T-helper 2 cell (primary cell): ENCODE results near the gene PTDSS2.

Source experiments
- DNase-seq, 5 experiments: peaks; one replicate each; pipeline versions ENCODE4 v3.0.0 to v3.0.0-alpha.2; 2012 to 2022

Gene PTDSS2

DNA sequence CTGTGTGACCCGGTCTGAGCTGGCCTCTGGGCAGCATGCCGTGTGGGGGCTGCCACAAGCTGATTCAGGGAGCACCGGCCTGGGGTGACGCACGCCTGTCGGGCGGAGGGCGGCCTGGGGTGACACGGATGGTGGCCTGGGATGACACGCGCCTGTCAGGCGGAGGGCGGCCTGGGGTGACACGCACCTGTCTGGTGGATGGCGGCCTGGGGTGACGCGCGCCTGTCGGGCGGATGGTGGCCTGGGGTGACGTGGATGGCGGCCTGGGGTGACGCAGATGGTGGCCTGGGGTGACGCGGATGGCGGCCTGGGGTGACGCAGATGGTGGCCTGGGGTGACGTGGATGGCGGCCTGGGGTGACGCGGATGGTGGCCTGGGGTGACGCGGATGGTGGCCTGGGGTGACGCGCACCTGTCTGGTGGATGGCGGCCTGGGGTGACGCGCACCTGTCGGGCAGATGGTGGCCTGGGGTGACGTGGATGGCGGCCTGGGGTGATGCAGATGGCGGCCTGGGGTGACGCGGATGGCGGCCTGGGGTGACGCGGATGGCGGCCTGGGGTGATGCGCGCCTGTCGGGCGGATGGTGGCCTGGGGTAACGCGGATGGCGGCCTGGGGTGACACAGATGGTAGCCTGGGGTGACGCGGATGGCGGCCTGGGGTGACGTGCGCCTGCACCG lies 21.5 kb downstream of the PTDSS2 start:
- no peak for DNase-seq

GRCh38 chr11:472272-472671 lies 22.2 kb downstream of the PTDSS2 start:
- no peak for DNase-seq

DNA sequence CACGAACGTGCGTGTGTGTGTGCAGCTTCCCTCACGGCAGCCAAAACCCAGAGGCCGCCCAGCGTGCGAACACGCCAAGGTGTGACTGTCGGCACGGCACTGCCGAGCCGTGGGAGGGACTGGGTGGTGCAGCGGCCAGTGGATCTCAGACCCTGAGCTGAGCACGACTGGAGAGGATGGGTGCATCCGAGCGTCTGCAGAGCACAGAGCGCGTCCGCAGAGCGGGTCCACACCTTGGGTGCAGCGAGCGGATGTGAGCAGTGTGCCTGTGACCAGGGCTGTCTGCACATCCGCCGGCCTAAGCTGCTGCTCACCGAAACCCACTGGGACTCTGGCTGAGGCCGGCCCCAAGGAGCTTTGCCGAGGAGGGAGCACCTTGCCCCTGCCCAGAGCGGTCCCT lies 22.7 kb downstream of the PTDSS2 start:
- no peak for DNase-seq

- no peak for DNase-seq
Measured at GRCh38 chr11:473415-473814, 23.3 kb downstream of the PTDSS2 start.

GRCh38 chr11:473962-474785 lies 24.1 kb downstream of the PTDSS2 start:
- no peak for DNase-seq

- DNase-seq, result no peak
Measured at GRCh38 chr11:474914-475506, 24.9 kb downstream of the PTDSS2 start.

DNA sequence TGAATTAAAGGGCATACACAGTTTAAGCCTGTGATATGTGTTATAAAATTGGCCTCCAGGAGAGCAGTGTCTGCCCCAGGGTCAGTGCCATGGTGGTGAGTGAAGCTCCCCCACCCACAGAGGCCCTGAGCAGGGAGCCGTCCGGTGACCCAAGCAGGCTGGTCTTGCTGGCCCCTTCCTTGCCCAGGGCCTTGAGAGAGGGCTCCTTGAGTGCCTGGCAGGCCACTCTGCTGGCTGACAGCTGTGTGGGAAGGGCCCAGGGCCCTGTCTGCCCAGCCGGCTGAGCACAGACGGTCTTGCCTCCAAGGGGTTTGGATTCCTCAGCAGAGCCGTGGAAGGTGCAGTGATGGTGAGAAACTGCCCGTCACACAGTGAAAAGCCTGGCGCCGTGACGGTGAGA lies 25.9 kb downstream of the PTDSS2 start:
- DNase-seq, result no peak

GRCh38 chr11:476416-476815 lies 26.3 kb downstream of the PTDSS2 start:
- no peak for DNase-seq

DNA sequence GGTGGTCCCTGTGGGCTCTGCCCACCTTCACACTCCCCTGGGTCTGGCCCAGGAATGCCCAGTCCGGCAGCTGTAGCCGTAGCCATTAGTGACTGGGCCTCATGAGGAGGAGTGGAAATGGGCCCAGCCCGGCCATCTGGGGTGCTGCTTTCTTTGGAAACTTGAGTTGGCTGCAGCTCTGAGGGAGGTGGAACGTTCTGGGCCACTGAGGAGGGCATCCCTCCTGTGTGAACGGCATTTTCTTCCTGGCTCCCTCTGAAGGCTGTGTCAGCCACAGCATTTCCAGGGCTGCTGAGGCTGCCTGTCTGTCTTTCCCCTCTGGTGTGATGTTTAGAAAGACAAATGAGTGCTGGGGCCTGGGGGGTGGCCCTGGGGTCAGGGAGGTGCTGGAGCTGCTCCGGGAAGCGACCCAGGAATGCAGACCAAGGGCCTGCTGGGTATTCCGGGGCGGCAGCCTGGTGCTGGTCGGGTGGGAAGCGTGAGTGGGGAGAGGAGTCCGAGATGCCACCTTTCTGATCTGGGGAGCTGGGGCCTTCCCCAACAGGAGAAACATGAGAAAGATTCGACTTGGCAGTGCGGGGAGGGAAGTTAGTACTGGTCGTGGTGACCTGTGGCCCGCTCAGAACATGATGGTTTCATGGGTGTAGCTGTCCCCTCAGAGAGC lies 27.1 kb downstream of the PTDSS2 start:
- no peak for DNase-seq

DNA sequence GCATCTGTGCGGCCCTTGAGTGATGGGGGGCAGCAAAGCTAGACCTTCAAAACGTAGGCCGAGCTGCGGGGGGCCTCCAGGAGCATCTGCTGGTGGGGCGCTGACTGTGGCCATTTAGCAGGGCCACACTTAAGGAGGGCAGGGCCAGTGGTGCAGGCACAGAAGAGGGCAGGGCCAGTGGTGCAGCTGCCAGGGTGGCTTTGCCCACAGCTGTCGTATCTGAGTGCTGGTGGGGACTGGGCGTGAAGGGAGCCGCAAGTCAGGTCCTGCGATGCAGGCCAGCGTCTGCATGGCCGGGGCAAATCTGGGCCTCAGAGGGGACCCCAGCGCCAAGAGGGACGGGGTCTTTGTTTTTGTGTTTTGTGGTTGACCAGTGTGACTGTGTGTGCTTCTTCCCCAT lies 29.2 kb downstream of the PTDSS2 start:
- no peak for DNase-seq

DNA sequence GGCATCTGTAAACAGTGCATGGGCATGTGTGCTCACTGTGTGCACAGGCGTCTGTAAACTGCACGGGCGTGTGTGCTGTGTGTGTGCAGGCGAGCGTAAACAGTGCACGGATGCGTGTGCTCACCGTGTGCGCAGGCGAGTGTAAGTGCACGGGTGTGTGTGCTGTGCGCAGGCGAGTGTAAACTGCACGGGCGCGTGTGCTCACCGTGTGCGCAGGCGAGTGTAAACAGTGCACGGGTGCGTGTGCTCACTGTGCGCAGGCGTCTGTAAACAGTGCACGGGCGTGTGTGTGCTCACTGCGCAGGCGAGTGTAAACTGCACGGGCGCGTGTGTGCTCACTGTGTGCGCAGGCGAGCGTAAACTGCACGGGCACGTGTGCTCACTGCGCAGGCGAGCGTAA lies 34.5 kb downstream of the PTDSS2 start:
- DNase-seq, result no peak

DNA sequence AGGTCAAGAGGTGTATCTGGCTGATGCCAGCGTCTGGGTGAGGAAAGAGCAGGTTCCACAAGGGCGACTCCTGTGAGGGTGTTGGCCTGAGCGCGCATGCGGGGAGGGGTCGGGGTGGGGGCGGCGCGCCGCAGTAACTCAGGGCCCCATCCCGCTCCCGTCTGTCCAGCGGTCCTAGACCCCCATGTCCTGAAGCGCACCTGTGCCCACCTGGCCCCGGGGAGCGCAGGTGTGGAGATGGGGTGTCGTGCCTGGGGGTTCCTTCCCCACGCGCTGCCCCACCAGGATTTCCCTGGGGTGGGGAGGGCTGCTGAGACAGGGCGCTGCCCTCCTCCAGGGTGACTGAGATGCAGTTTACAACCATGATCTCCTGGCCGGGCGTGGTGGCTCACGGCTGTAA lies 36.1 kb downstream of the PTDSS2 start:
- DNase-seq, result no peak

DNA sequence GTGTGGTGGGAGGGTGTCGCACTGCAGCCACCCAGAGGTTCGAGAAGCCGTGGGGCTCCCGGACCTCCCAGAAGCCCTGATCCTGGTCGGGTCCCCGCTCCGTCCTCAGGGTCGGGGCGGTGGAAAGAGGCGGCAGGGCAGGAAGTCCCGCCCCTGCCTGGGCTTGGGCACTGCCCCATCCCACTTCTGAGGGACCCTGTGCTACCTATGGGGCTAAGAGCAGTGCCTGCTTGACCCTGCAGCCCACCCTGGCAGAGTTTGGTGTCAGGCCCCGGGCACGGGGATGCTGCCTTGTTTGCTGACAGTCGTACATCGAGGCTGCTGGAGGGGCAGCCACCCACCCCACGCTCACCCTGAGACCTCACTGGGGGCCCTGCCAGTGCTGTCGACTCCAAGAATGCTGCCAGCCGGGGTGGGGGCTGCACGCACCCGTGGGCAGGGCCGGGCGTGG lies 37.5 kb downstream of the PTDSS2 start:
- no peak for DNase-seq

GRCh38 chr11:488062-488461 lies 38.0 kb downstream of the PTDSS2 start:
- DNase-seq, result no peak

GRCh38 chr11:488579-488978 lies 38.5 kb downstream of the PTDSS2 start:
- no peak for DNase-seq

- DNase-seq, result no peak
Measured at GRCh38 chr11:488992-489391, 38.9 kb downstream of the PTDSS2 start.

- no peak for DNase-seq
Measured at GRCh38 chr11:489610-490185, 39.6 kb downstream of the PTDSS2 start.

GRCh38 chr11:490186-490929 lies 40.3 kb downstream of the PTDSS2 start:
- DNase-seq, result no peak

DNA sequence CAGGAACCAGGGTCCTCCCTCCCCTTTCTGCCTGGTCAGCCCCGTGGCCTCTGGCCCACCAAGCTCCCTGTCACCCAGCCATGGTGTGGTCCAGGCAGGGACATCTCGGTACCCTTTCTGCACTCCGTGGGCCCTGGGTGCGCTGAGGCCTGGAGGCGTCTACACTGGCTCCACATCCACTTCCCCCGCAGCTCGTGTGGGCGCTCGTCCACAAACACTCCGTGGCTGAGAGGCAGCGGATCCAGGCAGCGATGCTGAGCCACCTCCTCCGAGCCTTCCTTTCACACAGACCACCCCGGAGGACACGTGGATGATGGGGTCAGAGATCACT lies 40.8 kb downstream of the PTDSS2 start:
- no peak for DNase-seq

- no peak for DNase-seq
Measured at GRCh38 chr11:491358-491757, 41.3 kb downstream of the PTDSS2 start.

DNA sequence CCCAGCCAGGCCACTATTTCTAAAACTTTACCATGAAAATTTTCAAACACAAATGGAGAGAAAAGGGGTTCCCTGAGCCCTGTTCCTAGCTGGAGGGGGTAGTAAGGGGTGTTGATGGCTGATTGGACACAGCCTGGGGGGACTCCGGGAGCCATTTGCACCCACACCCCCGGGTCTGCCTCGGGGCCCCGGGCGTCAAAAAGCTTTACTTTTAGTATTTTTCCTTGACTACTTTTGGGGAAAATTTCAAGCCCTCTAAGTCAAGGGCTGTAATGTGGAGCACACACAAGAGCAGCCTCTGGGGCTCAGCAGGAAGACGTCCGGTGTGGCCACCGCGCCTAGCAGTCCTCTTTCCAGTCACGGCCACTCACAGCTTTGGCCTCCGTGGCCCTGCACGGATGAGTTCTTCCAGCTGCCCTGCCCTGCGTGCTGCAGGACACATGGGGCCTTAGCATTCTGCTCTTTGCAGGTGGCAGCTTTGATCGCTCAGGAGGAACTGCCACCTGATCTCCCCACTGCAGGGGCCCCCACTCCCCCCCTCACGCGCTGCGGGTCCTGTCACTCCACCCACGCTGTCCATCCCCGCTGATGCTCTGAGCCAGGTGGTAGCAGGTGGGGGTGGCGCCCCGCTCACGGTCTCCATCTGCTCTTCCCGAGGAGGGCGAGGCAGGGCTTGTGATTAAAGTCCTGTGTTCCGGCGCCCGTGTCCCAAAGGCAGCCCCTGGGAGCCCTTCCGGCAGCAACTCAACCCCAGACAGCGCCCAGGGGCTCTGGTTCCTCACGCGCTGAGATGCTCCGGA lies 42.5 kb downstream of the PTDSS2 start:
- no peak for DNase-seq
